ENCODE data around the gene FAM83D. TPM values are rescaled to one million over a fixed set of nuclear protein-coding genes. Genes with fewer than 3 reads are reported as not detected.
A peak's percentile ranks its signal among the peaks of the same experiment; 100 is the strongest.

The FAM83D gene
- polyA plus RNA-seq, 6 donors from 2014 or later: 0.12 to 0.56 (median 0.26) TPM; not detected in 1

DNA sequence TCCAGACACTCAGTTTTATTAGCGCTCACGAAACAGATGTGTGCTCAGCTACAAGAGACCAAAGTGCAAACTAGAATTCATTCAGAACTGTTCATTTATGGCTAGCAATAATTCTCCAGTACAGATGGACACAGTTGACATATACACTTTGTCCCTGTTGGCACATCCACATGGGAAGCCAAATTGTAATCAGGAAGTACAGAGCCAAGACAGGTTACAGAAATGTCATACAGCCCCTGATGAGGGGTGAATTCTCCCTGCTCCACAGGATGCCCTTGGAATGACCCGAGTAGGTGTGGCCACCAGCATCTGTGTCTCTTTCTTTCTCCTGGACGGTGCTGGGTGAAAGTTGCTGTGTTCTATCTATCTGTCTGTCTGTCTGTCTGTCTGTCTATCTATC lies 43.5 kb downstream of the FAM83D start:
- DNase-seq (no peak), ATAC-seq (ENCODE audit: low read depth in 2 of 2) (no peak)
- no peak overlapping the region for H3K27ac Mint-ChIP-seq
- no peak overlapping the region for H3K4me3 Mint-ChIP-seq
- H3K4me1 Mint-ChIP-seq: peaks cover 3 to 11% (median 4%) of the 10 kb centered on the region in 3 donors
- H3K27me3 Mint-ChIP-seq: no peaks in the 10 kb centered on the region
- H3K9me3 Mint-ChIP-seq: no peaks in the 10 kb centered on the region
- peaks cover 13 to 29% of the 10 kb centered on the region in 2 donors for H3K36me3 Mint-ChIP-seq

DNA sequence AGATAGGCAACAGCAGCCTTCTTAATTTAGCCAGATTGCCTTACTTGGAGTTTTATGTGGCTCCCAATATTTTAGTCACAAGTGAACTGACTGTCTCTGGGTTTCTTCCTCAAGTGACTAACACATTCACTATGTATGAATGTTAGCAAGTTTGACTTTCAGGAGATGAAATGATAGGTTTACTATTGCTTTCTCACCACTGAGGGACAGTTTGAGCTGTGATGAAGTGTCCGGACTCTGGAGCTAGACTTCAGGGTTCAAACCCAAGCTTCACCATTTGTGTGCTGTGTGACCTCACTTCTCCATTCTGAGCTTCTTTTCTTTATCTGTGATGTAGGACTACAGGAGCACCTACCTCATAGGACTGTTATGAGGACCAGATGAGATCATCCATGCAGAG lies 44.1 kb downstream of the FAM83D start:
- Mint-ChIP-seq H3K4me1 (peaks cover 3 to 11% (median 4%) of the 10 kb centered on the region in 3 donors), H3K27me3 (no peaks in the 10 kb centered on the region), H3K27ac (no peak overlapping the region), H3K4me3 (no peak overlapping the region), H3K9me3 (no peaks in the 10 kb centered on the region), H3K36me3 (peaks cover 13 to 28% of the 10 kb centered on the region in 2 donors)
- ATAC-seq (ENCODE audit: low read depth in 2 of 2) (no peak), DNase-seq (no peak)

DNA sequence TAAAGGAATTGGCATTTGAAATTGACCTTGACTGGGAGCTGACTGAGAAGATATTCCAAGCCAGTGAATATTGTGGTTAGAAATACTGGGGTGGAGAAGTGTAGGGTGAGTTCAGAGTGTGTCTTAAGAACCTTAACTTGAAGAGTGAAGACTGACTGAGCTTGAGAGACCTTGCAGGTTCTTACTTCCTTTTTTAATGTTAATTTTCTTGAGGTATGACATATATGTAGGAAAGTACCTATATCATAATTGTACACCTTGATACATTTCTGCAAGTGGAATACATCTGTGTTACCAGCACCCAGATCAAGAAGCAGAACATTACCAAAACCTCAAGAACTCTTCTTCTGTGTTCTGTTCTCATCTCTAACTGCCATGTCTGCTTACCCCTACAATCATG lies 46.9 kb downstream of the FAM83D start:
- Mint-ChIP-seq H3K27ac (peak overlapping the region in 1 of 6 donors; percentile 5), H3K36me3 (peaks cover 9 to 28% of the 10 kb centered on the region in 2 donors), H3K9me3 (no peaks in the 10 kb centered on the region), H3K27me3 (no peaks in the 10 kb centered on the region), H3K4me1 (peaks cover 3 to 11% (median 4%) of the 10 kb centered on the region in 3 donors), H3K4me3 (no peak overlapping the region)
- peak; percentile 16 to 40 for ATAC-seq (ENCODE audit: low read depth in 2 of 2)
- no peak for DNase-seq

DNA sequence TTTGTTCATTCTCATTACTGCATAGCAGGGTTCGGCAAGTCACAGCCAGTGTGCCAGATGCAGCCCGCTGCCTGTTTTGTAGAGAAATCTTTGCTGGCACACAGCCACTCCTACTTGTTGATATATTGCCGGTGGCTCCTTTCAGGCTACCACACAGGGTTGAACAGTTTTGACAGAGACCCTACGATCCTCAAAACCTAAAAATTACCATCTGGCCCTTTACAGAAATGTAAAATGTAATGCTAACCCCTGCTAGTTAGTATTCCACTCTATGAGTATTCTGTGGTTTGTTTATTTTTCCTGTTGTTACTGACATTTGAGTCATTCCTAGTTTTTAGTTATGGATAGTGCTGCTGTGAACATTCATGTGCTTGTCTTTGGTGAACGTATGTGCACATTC lies 47.4 kb downstream of the FAM83D start:
- no peak for DNase-seq
- H3K4me1 Mint-ChIP-seq: peaks cover 3 to 11% (median 4%) of the 10 kb centered on the region in 3 donors
- H3K4me3 Mint-ChIP-seq: no peak overlapping the region
- ATAC-seq (ENCODE audit: low read depth in 2 of 2): no peak
- no peaks in the 10 kb centered on the region for H3K9me3 Mint-ChIP-seq
- no peaks in the 10 kb centered on the region for H3K27me3 Mint-ChIP-seq
- H3K27ac Mint-ChIP-seq: no peak overlapping the region
- peaks cover 9 to 28% of the 10 kb centered on the region in 2 donors for H3K36me3 Mint-ChIP-seq

DNA sequence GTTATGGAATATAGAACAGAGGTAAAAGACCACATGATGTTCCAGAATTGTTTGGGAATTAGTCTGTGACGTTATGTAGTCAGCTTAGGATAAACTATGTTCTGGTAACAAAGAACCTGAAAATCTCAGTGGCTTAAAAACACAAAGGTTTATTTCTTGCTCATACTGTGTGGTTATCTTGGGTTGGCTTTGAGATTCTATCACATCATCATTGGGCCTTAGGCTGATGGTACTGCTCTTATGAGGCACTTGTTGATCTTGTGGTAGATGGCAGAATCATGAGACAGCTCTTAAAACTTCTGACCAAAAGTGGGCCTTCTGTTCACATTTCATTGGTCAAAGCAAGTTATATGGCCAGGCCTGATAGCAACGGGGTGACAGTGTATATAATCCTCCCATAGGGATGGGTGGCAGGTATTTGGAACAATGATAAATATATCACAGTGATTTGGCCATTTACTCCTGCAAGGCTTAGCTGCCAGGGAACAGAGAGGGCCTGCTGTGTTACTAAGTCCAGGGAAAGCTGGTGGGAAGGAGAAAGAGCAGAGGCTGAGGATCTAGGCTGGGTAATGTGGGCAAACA lies 49.4 kb downstream of the FAM83D start:
- DNase-seq (no peak), ATAC-seq (ENCODE audit: low read depth in 2 of 2) (no peak)
- H3K36me3 Mint-ChIP-seq: peaks cover 8 to 23% of the 10 kb centered on the region in 2 donors
- H3K9me3 Mint-ChIP-seq: no peaks in the 10 kb centered on the region
- no peak overlapping the region for H3K27ac Mint-ChIP-seq
- no peak overlapping the region for H3K4me3 Mint-ChIP-seq
- peaks cover 3 to 9% (median 4%) of the 10 kb centered on the region in 3 donors for H3K4me1 Mint-ChIP-seq
- no peaks in the 10 kb centered on the region for H3K27me3 Mint-ChIP-seq

DNA sequence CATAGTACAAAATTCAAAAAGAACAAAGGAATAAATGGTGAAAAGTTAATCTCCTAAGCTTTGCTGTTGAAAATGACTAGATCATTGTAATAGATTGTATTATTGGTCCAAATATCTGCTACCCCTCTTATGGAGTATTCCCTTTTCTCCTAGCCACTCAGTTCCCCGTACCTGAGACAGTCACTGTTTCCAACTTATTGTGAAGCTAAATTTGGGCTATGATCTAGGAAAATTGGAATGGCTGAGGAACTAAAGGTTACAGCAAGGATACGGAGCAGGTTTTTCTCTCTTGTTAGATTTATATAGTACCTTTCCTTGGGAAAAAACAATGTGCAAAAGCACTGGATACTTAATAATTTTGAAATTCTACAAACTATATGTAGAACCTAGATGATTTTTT lies 53.2 kb downstream of the FAM83D start:
- Mint-ChIP-seq H3K27ac (no peak overlapping the region), H3K4me3 (no peak overlapping the region), H3K9me3 (no peaks in the 10 kb centered on the region), H3K27me3 (no peaks in the 10 kb centered on the region), H3K36me3 (peaks cover 5 to 9% of the 10 kb centered on the region in 2 donors), H3K4me1 (no peaks in the 10 kb centered on the region)
- ATAC-seq (ENCODE audit: low read depth in 2 of 2) (no peak), DNase-seq (no peak)

DNA sequence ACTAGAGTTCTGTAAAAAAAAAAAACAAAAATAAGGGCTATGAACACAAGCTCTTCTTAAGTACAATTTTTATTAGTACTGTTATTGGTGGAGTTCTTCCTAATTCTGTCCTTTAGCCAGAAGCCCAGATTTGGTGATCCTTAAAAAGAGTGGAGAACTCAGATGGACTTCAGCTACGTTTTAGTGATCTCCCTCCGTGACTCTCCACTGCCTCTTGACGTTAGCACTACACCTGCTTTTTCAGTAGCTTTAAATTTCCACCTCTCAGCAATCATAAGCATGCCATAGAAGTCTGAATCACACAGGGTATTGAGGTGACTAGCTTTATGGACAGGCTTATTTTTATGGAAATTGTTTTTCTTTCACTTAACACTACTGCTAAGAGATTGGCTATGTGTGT lies 53.6 kb downstream of the FAM83D start:
- no peaks in the 10 kb centered on the region for H3K9me3 Mint-ChIP-seq
- no peak for DNase-seq
- no peaks in the 10 kb centered on the region for H3K4me1 Mint-ChIP-seq
- no peaks in the 10 kb centered on the region for H3K27me3 Mint-ChIP-seq
- H3K27ac Mint-ChIP-seq: no peak overlapping the region
- ATAC-seq (ENCODE audit: low read depth in 2 of 2): no peak
- peaks cover under 1 to 9% of the 10 kb centered on the region in 2 donors for H3K36me3 Mint-ChIP-seq
- no peak overlapping the region for H3K4me3 Mint-ChIP-seq

DNA sequence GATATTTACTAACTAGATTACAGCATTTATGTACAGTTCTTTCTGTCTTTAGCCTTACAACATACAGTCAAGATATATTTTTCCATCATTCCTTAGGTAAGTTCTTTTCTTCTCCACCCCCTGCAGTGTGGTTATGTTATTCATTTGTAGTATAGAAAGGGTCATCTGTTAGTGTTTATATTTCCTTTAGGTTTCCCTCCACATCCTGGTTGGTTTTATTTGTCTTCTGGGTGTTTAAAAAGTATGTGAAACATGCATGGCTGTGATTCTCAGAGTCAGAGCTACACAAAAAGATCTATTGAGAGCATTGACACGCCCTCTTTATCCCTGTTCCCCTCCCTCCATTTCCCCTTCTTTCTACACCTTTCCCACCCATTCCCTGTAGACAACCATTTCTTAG lies 56.1 kb downstream of the FAM83D start:
- peaks cover 0 to 9% of the 10 kb centered on the region in 2 donors for H3K36me3 Mint-ChIP-seq
- DNase-seq (no peak), ATAC-seq (ENCODE audit: low read depth in 2 of 2) (no peak)
- no peaks in the 10 kb centered on the region for H3K9me3 Mint-ChIP-seq
- H3K4me3 Mint-ChIP-seq: no peak overlapping the region
- H3K4me1 Mint-ChIP-seq: peaks cover 0 to 8% (median under 1%) of the 10 kb centered on the region in 3 donors
- no peaks in the 10 kb centered on the region for H3K27me3 Mint-ChIP-seq
- no peak overlapping the region for H3K27ac Mint-ChIP-seq

DNA sequence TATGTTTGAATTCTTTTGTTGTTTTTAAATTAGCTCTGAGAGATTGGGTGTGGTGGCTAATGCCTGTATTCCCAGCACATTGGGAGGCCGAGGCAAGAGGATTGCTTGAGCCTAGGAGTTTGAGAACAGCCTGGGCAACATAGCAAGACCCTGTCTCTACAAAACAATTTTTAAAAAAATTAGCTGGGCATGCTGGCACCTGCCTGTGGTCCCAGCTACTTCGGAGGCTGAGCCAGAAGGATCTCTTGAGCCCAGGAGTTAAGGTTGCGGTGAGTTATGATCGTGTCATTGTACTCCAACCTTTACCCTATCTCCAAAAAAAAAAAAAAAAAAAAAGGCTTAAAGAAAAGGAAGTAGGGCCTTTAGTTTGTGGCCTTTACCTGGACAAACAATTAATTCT lies 58.8 kb downstream of the FAM83D start:
- H3K27ac Mint-ChIP-seq: peak overlapping the region in 1 of 6 donors; percentile 78
- peaks cover 9 to 17% (median 11%) of the 10 kb centered on the region in 3 donors for H3K4me1 Mint-ChIP-seq
- no peak overlapping the region for H3K4me3 Mint-ChIP-seq
- H3K27me3 Mint-ChIP-seq: no peaks in the 10 kb centered on the region
- ATAC-seq (ENCODE audit: low read depth in 2 of 2) (no peak), DNase-seq (no peak)
- no peaks in the 10 kb centered on the region for H3K9me3 Mint-ChIP-seq
- H3K36me3 Mint-ChIP-seq: peaks cover 0 to 16% of the 10 kb centered on the region in 2 donors

DNA sequence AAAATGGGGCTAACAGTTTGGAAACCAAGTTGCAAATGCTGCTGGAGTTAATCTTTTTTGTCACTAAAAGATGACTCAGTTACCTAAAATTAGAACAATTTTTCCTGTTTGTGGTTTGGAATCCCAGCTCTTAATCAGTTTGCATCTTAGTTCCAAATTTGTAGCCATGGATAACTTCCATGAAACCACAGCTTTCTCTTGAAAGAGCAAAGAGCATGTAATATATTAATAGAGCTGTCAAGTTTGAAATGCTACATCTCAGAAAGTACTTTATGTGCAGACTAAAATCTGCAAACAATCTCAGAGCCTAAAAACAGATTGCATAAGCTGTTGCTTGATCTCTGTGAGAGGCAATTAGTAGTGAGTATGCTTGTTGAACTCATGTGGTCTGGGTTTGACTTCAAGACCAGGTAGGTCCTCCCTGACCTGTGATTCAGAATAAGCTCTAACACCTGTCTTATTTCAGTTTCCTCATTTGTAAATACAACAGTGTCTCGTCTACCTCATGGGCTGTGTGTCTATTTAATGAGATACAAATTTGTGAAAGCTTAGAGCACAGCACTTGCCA lies 59.5 kb downstream of the FAM83D start:
- Mint-ChIP-seq H3K9me3 (no peaks in the 10 kb centered on the region), H3K4me1 (peaks cover 9 to 17% (median 11%) of the 10 kb centered on the region in 3 donors), H3K4me3 (no peak overlapping the region), H3K27ac (no peak overlapping the region), H3K36me3 (peaks cover 0 to 14% of the 10 kb centered on the region in 2 donors), H3K27me3 (no peaks in the 10 kb centered on the region)
- ATAC-seq (ENCODE audit: low read depth in 2 of 2): no peak
- DNase-seq: no peak

DNA sequence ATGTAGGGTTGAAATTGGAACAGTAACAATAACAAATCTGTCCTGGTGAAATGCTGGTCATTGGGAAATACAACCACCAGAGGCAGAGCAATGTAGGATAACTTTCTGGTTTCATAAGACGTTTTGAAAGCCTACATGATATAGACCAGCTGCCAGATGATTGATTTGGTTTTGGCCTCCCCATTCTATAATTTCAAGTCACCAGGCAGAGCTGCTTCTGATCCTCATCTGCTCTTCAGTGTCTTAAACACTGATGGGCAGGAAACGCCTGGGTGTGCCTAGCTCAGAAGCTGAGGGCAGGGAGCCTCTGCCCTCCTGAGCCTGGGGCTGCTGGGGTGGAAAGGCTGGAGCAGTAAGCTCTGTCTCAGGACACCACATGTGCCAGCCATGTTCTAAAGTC lies 60.4 kb downstream of the FAM83D start:
- Mint-ChIP-seq H3K9me3 (no peaks in the 10 kb centered on the region), H3K36me3 (peaks cover 0 to 11% of the 10 kb centered on the region in 2 donors), H3K27ac (peak overlapping the region in 1 of 6 donors; percentile 78), H3K4me3 (no peak overlapping the region), H3K27me3 (no peaks in the 10 kb centered on the region), H3K4me1 (peaks cover 9 to 17% (median 11%) of the 10 kb centered on the region in 3 donors)
- no peak for DNase-seq
- no peak for ATAC-seq (ENCODE audit: low read depth in 2 of 2)

DNA sequence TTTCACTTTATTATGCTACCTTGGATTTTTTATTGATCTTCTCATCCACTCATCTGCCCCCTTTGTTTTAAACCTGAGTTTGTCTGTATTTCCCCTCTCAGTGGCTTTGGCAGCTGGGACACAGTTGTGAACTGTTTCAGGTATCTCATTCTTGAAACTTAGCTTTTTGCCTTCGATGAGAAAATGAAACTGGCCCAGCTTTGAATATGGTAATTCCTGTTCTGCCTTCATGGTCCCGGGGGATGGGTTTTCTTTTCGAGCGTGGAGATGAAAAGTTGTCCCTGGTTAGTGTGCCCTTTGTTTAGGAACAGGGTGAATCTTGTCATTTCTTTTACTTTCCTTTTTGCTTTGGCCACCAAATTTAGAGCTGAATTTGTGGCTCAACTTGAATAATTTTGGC lies 61.6 kb downstream of the FAM83D start:
- Mint-ChIP-seq H3K9me3 (no peaks in the 10 kb centered on the region), H3K36me3 (peaks cover 0 to 14% of the 10 kb centered on the region in 2 donors), H3K4me1 (peaks cover 9 to 17% (median 11%) of the 10 kb centered on the region in 3 donors), H3K4me3 (peak overlapping the region; percentile 6 to 73 (median 50)), H3K27me3 (no peaks in the 10 kb centered on the region), H3K27ac (peak overlapping the region in 5 of 6 donors; percentile 8 to 92 (median 57))
- DNase-seq: peak; percentile 23
- peak; percentile 64 to 66 for ATAC-seq (ENCODE audit: low read depth in 2 of 2)

DNA sequence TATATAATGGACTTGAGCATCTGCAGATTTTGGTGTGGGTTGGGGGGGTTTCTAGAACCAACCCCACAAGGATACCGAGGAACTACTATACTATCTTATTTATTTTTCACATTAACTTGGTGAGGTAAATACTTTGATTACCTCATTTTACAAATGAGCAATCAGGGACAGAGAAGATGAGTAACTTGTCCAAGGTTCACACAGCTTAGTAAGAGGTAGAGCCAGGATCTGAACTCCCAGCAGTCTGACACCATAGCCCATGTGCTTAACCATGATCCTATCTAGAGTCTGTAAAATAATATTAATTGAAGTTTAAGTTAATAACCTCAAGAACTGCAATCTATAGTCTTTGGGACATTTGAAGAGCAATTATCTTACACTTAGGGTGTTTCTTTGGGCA lies 64.5 kb downstream of the FAM83D start:
- Mint-ChIP-seq H3K36me3 (peaks cover 1 to 21% of the 10 kb centered on the region in 2 donors), H3K9me3 (no peaks in the 10 kb centered on the region), H3K4me1 (peaks cover 9 to 17% (median 11%) of the 10 kb centered on the region in 3 donors), H3K27me3 (no peaks in the 10 kb centered on the region), H3K4me3 (no peak overlapping the region), H3K27ac (no peak overlapping the region)
- ATAC-seq (ENCODE audit: low read depth in 2 of 2) (no peak), DNase-seq (no peak)

All from naive B cell (primary cell).